Endodermal cell (in vitro differentiated cells): ENCODE measurements around the gene NFIC. TPM values are rescaled to one million over a fixed set of nuclear protein-coding genes. Genes with fewer than 3 reads are reported as not detected.

ENCODE experiments used
- DNase-seq: peaks from one replicate; pipeline ENCODE4 v3.0.0-alpha.2; 2017
- H3K27ac ChIP-seq: 2 replicates; pipeline ENCODE4 v1.5.1; 2013; ENCODE audit warnings: mild to moderate bottlenecking, low read depth, low read length, moderate library complexity
- H3K27me3 ChIP-seq: 2 replicates; pipeline ENCODE4 v1.6.1; 2013; ENCODE audit warnings: mild to moderate bottlenecking, low read length, moderate library complexity; ENCODE audit not compliant: insufficient read depth, control insufficient read depth, poor library complexity, severe bottlenecking
- H3K36me3 ChIP-seq: 2 replicates; pipeline ENCODE4 v1.7.0; 2013; ENCODE audit warnings: mild to moderate bottlenecking, low read length, moderate library complexity; ENCODE audit not compliant: control insufficient read depth, insufficient read depth
- H3K4me1 ChIP-seq: one replicate; pipeline ENCODE4 v1.7.0; 2013; ENCODE audit warnings: low read length; ENCODE audit not compliant: control insufficient read depth, insufficient read depth
- H3K4me3 ChIP-seq: 2 replicates; pipeline ENCODE4 v1.5.1; 2013; ENCODE audit warnings: mild to moderate bottlenecking, low read length, moderate library complexity
- H3K9ac ChIP-seq: 2 replicates; pipeline ENCODE4 v1.6.1; 2013; ENCODE audit warnings: mild to moderate bottlenecking, low read length, moderate library complexity; ENCODE audit not compliant: poor library complexity, severe bottlenecking; ENCODE audit errors: extremely low read depth
- H3K9me3 ChIP-seq: 2 replicates; pipeline ENCODE4 v1.6.1; 2013; ENCODE audit warnings: mild to moderate bottlenecking, low read length, moderate library complexity; ENCODE audit not compliant: control insufficient read depth
- H3K27ac Mint-ChIP-seq: 2 replicates; pipeline ENCODE4 v1.8.0; 2020; ENCODE audit warnings: mixed read lengths
- H3K27me3 Mint-ChIP-seq: 2 replicates; pipeline ENCODE4 v1.8.0; 2021; ENCODE audit warnings: mild to moderate bottlenecking, mixed read lengths; ENCODE audit not compliant: insufficient read depth
- H3K36me3 Mint-ChIP-seq: 2 replicates; pipeline ENCODE4 v1.8.0; 2020; ENCODE audit warnings: low read depth, mixed read lengths
- H3K4me1 Mint-ChIP-seq: 2 replicates; pipeline ENCODE4 v1.8.0; 2020; ENCODE audit warnings: mixed read lengths
- H3K4me3 Mint-ChIP-seq: 2 replicates; pipeline ENCODE4 v1.8.0; 2020; ENCODE audit warnings: mild to moderate bottlenecking, moderate library complexity, mixed read lengths
- H3K9me3 Mint-ChIP-seq: 2 replicates; pipeline ENCODE4 v1.8.0; 2020; ENCODE audit warnings: mild to moderate bottlenecking, mixed read lengths
- WGBS, 2 experiments: methylation state at CpG; one replicate each; pipeline versions ENCODE4 v1.1.5 to v1.1.7; 2013; ENCODE audit warnings: missing lambda C conversion rate in 2 of 2, mixed read lengths in 1 of 2; ENCODE audit not compliant: insufficient coverage in 1 of 2, insufficient read length in 1 of 2; 5-methylcytosine and 5-hydroxymethylcytosine counted together
- total RNA-seq, 2 donors: library from RNA; stranded (reverse); fragmentation: NEBNext Ultra II Directional in 1 of 2; extraction: Animal tissue kit (Norgen Biotek cat#: 25700) in 1 of 2; gene quantifications; 2 replicates in 1 of 2; 3 replicates in 1 of 2; pipeline ENCODE4 v1.2.1, GENCODE V29; 2021
- TF ChIP-seq, protein P1 (sequence below): fragments of 200-600 bp; sonication (generic); conservative IDR thresholded peaks from 2 replicates; pipeline ENCODE4 v1.5.0; 2021; ENCODE audit warnings: antibody characterized with exemption, mild to moderate bottlenecking

NFIC gene
- total RNA-seq, 2 donors from 2014 or later, result 5.2 to 6.6 TPM

DNA sequence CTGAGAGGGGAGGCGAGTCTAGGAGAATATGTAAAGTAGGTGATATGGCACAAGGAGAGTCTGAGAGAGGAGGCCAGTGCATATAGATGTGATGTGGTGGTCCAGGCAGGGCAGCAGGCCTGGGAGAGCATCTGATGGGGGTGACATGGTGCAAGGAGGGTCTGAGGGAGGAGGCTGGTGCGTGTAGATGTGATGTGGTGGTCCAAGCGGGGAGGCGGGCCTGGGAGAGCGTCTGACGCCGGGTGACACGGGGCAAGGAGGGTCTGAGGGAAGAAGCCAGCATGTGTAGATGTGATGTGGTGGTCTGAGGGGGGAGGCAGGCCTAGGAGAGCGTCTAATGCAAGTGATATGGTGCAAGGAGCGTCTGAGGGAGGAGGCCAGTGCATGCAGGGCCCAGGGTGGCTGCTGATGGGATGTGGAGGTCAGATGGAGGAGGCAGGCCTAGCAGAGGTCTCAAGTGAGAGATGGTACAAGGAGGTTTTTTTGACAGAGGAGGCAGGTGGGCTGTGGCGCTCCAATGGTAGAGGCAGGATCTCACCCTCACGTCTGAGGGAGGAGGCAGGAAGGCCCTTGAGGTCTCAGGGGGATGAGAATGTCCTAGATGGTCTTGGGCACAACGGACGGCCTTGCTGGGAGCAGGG lies 16.2 kb downstream of the NFIC start:
- TF ChIP-seq, protein P1, sequence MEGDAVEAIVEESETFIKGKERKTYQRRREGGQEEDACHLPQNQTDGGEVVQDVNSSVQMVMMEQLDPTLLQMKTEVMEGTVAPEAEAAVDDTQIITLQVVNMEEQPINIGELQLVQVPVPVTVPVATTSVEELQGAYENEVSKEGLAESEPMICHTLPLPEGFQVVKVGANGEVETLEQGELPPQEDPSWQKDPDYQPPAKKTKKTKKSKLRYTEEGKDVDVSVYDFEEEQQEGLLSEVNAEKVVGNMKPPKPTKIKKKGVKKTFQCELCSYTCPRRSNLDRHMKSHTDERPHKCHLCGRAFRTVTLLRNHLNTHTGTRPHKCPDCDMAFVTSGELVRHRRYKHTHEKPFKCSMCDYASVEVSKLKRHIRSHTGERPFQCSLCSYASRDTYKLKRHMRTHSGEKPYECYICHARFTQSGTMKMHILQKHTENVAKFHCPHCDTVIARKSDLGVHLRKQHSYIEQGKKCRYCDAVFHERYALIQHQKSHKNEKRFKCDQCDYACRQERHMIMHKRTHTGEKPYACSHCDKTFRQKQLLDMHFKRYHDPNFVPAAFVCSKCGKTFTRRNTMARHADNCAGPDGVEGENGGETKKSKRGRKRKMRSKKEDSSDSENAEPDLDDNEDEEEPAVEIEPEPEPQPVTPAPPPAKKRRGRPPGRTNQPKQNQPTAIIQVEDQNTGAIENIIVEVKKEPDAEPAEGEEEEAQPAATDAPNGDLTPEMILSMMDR, result no peak
- no peak overlapping the region for H3K27ac ChIP-seq
- H3K27me3 Mint-ChIP-seq, result peaks cover 11% of the 10 kb centered on the region
- H3K9ac ChIP-seq, result no peak overlapping the region
- H3K36me3 Mint-ChIP-seq, result no peaks in the 10 kb centered on the region
- no peaks in the 10 kb centered on the region for H3K27me3 ChIP-seq
- no peaks in the 10 kb centered on the region for H3K4me1 ChIP-seq
- no peaks in the 10 kb centered on the region for H3K9me3 ChIP-seq
- WGBS, 2 experiments, result 90 to 97% methylated on average over 12 to 14 of the region's 14 CpGs
- H3K4me3 ChIP-seq, result no peak overlapping the region
- no peaks in the 10 kb centered on the region for H3K9me3 Mint-ChIP-seq
- no peaks in the 10 kb centered on the region for H3K4me1 Mint-ChIP-seq
- H3K4me3 Mint-ChIP-seq, result no peak overlapping the region
- no peak overlapping the region for H3K27ac Mint-ChIP-seq
- H3K36me3 ChIP-seq, result no peaks in the 10 kb centered on the region
- peak; percentile 20 for DNase-seq

- WGBS, 2 experiments, result 82 to 84% methylated on average over 11 to 13 of the region's 13 CpGs
- H3K9ac ChIP-seq, result no peak overlapping the region
- Mint-ChIP-seq H3K27me3 (peaks cover 11% of the 10 kb centered on the region), H3K27ac (no peak overlapping the region), H3K4me1 (no peaks in the 10 kb centered on the region), H3K9me3 (no peaks in the 10 kb centered on the region), H3K36me3 (no peaks in the 10 kb centered on the region), H3K4me3 (no peak overlapping the region)
- H3K27ac ChIP-seq, result no peak overlapping the region
- no peaks in the 10 kb centered on the region for H3K9me3 ChIP-seq
- no peaks in the 10 kb centered on the region for H3K27me3 ChIP-seq
- TF ChIP-seq, protein P1, result no peak
- H3K4me1 ChIP-seq, result no peaks in the 10 kb centered on the region
- DNase-seq, result peak; percentile 25
- no peak overlapping the region for H3K4me3 ChIP-seq
- no peaks in the 10 kb centered on the region for H3K36me3 ChIP-seq
Measured at GRCh38 chr19:3383121-3383722, 16.8 kb downstream of the NFIC start.

DNA sequence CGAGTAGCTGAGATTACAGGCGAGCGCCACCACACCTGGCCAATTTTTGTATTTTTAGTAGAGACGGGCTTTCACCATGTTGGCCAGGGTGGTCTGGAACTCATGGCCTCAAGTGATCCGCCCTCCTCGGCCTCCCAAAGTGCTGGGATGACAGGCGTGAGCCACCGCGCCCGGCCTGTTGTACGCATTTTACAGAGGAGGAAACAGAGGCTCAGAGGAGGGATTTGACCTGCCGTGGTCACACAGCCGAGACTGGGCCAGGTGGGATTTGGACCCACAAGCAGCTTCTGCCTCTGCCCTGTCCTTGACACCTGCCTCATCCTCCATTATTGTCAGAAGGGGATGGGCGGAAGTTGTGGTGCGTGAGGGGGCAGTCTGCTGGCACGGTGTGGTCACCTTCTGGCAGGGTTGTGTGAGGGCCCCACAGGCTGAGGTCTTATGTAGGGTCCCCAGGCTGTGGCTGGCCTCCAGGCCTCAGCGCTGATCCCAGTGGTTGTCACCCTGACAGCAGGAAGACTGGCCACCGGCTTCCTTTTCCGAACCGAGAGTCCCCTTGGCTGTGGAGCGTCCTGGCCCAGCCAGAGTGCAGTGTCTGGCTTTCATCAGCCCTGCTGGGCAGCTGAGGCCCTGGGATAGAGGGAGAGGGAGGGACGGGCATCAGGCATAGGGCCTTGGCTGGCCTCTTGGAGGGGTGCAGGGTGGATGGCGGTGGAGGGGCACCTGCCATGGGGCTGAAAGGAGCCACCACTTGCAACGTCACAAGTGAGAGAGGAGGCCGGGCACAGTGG lies 20.3 kb downstream of the NFIC start:
- Histone ChIP-seq H3K9ac (no peak overlapping the region), H3K4me1 (no peaks in the 10 kb centered on the region), H3K36me3 (no peaks in the 10 kb centered on the region), H3K27me3 (no peaks in the 10 kb centered on the region), H3K4me3 (no peak overlapping the region), H3K27ac (no peak overlapping the region), H3K9me3 (no peaks in the 10 kb centered on the region)
- no peak overlapping the region for H3K4me3 Mint-ChIP-seq
- TF ChIP-seq, protein P1, result no peak
- H3K4me1 Mint-ChIP-seq, result peaks cover 4% of the 10 kb centered on the region
- WGBS, 2 experiments, result 90 to 91% methylated on average over 15 to 25 of the region's 25 CpGs
- no peak overlapping the region for H3K27ac Mint-ChIP-seq
- no peaks in the 10 kb centered on the region for H3K36me3 Mint-ChIP-seq
- DNase-seq, result peak; percentile 32
- H3K9me3 Mint-ChIP-seq, result no peaks in the 10 kb centered on the region
- H3K27me3 Mint-ChIP-seq, result peaks cover 6% of the 10 kb centered on the region
